H9 (cell line): Measurements from ENCODE around the gene ANO10. TPM values are rescaled to one million over a fixed set of nuclear protein-coding genes. Genes with fewer than 3 reads are reported as not detected.

Experiments
- DNase-seq: peaks from one replicate; pipeline ENCODE4 v3.0.0-alpha.2; 2017
- H2AFZ ChIP-seq: one replicate; pipeline ENCODE4 v1.6.1; 2013; ENCODE audit warnings: mild to moderate bottlenecking, low read length, control low read depth, moderate library complexity
- H2AK5ac ChIP-seq: 2 replicates; pipeline ENCODE4 v1.6.1; 2013; ENCODE audit warnings: low read length, control low read depth, mixed read lengths; ENCODE audit not compliant: insufficient read length
- H2BK120ac ChIP-seq: one replicate; pipeline ENCODE4 v1.6.1; 2013; ENCODE audit warnings: low read depth, mild to moderate bottlenecking, low read length, control low read depth, inconsistent platforms; ENCODE audit not compliant: poor library complexity, severe bottlenecking
- H2BK12ac ChIP-seq: 2 replicates; pipeline ENCODE4 v1.6.1; 2013; ENCODE audit warnings: low read length, control low read depth, mixed read lengths, low read depth; ENCODE audit not compliant: insufficient read length
- H2BK15ac ChIP-seq: 2 replicates; pipeline ENCODE4 v1.6.1; 2013; ENCODE audit warnings: low read depth, low read length, control low read depth
- H2BK20ac ChIP-seq: one replicate; pipeline ENCODE4 v1.6.1; 2013; ENCODE audit warnings: low read depth, mild to moderate bottlenecking, low read length, control low read depth, inconsistent platforms; ENCODE audit not compliant: poor library complexity, severe bottlenecking
- H2BK5ac ChIP-seq: 2 replicates; pipeline ENCODE4 v1.6.1; 2013; ENCODE audit warnings: low read length, control low read depth, mixed read lengths; ENCODE audit not compliant: insufficient read length
- H3K14ac ChIP-seq: 2 replicates; pipeline ENCODE4 v1.6.1; 2013; ENCODE audit warnings: low read length, control low read depth; ENCODE audit not compliant: insufficient read depth
- H3K18ac ChIP-seq: 2 replicates; pipeline ENCODE4 v1.6.1; 2013; ENCODE audit warnings: low read depth, mild to moderate bottlenecking, mixed read lengths, low read length, control low read depth; ENCODE audit not compliant: insufficient read length
- H3K23ac ChIP-seq: 2 replicates; pipeline ENCODE4 v1.6.1; 2013; ENCODE audit warnings: low read length, control low read depth, mixed read lengths, low read depth; ENCODE audit not compliant: insufficient read length
- H3K23me2 ChIP-seq: 2 replicates; pipeline ENCODE4 v1.6.1; 2013; ENCODE audit warnings: low read depth, mild to moderate bottlenecking, mixed read lengths, low read length, control low read depth; ENCODE audit not compliant: insufficient read length, poor library complexity, severe bottlenecking
- H3K27ac ChIP-seq: 2 replicates; pipeline ENCODE4 v1.5.1; 2013; ENCODE audit warnings: low read length, control low read depth, mixed read lengths, low read depth; ENCODE audit not compliant: insufficient read length
- H3K27me3 ChIP-seq: 2 replicates; pipeline ENCODE4 v1.6.1; 2013; ENCODE audit warnings: low read length, control low read depth, inconsistent platforms; ENCODE audit not compliant: insufficient read depth
- H3K4ac ChIP-seq: 2 replicates; pipeline ENCODE4 v1.6.1; 2013; ENCODE audit warnings: low read depth, mild to moderate bottlenecking, control low read depth, inconsistent platforms, low read length, moderate library complexity
- H3K4me1 ChIP-seq: 2 replicates; pipeline ENCODE4 v1.6.1; 2013; ENCODE audit warnings: low read length, control low read depth, inconsistent platforms; ENCODE audit not compliant: insufficient read depth
- H3K4me2 ChIP-seq: 2 replicates; pipeline ENCODE4 v1.6.1; 2013; ENCODE audit warnings: low read length, control low read depth, mixed read lengths; ENCODE audit not compliant: insufficient read length, insufficient read depth
- H3K56ac ChIP-seq: 2 replicates; pipeline ENCODE4 v1.6.1; 2013; ENCODE audit warnings: low read depth, mild to moderate bottlenecking, mixed read lengths, low read length, control low read depth; ENCODE audit not compliant: insufficient read length
- H3K79me1 ChIP-seq: 2 replicates; pipeline ENCODE4 v1.6.1; 2013; ENCODE audit warnings: low read depth, mild to moderate bottlenecking, moderate library complexity, low read length, control low read depth, inconsistent platforms; ENCODE audit not compliant: insufficient read depth, poor library complexity, severe bottlenecking
- H3K79me2 ChIP-seq: 2 replicates; pipeline ENCODE4 v1.6.1; 2013; ENCODE audit warnings: low read length, control low read depth, inconsistent platforms; ENCODE audit not compliant: insufficient read depth
- H3K9ac ChIP-seq: 2 replicates; pipeline ENCODE4 v1.6.1; 2013; ENCODE audit warnings: low read length, control low read depth, mixed read lengths; ENCODE audit not compliant: insufficient read length; ENCODE audit errors: extremely low read depth
- H3K9me3 ChIP-seq: one replicate; pipeline ENCODE4 v1.6.1; 2013; ENCODE audit warnings: low read depth, low read length, inconsistent platforms; ENCODE audit not compliant: control insufficient read depth
- H3T11ph ChIP-seq: one replicate; pipeline ENCODE4 v1.6.1; 2013; ENCODE audit warnings: mild to moderate bottlenecking, low read length, control low read depth, inconsistent platforms
- H4K20me1 ChIP-seq: one replicate; pipeline ENCODE4 v1.6.1; 2013; ENCODE audit not compliant: control insufficient read depth, insufficient read length, insufficient read depth
- H4K5ac ChIP-seq: 2 replicates; pipeline ENCODE4 v1.6.1; 2013; ENCODE audit warnings: low read depth, mild to moderate bottlenecking, mixed read lengths, low read length, control low read depth; ENCODE audit not compliant: insufficient read length
- H4K8ac ChIP-seq: replicated peaks from 2 replicates; pipeline ENCODE4 v1.6.1; 2013; ENCODE audit warnings: low read length, control low read depth, mixed read lengths, low read depth; ENCODE audit not compliant: insufficient read length
- H4K91ac ChIP-seq: 2 replicates; pipeline ENCODE4 v1.6.1; 2013; ENCODE audit warnings: low read depth, mild to moderate bottlenecking, moderate library complexity, mixed read lengths, low read length, control low read depth; ENCODE audit not compliant: insufficient read length
- H3K27ac Mint-ChIP-seq, 3 experiments: 2 replicates in 2 of 3; 3 replicates in 1 of 3; pipeline ENCODE4 v1.8.0; 2020 to 2021; ENCODE audit warnings: mixed read lengths in 3 of 3, mild to moderate bottlenecking in 1 of 3, moderate library complexity in 1 of 3
- H3K27me3 Mint-ChIP-seq: 2 replicates; pipeline ENCODE4 v1.8.0; 2021; ENCODE audit warnings: low read depth, mild to moderate bottlenecking, moderate library complexity, mixed read lengths
- H3K36me3 Mint-ChIP-seq, 3 experiments: 2 replicates in 2 of 3; 3 replicates in 1 of 3; pipeline ENCODE4 v1.8.0; 2020 to 2021; ENCODE audit warnings: low read depth in 3 of 3, mixed read lengths in 3 of 3; ENCODE audit not compliant: insufficient read depth in 1 of 3
- H3K4me1 Mint-ChIP-seq, 2 experiments: 2 replicates each; pipeline ENCODE4 v1.8.0; 2020; ENCODE audit warnings: mixed read lengths in 2 of 2
- H3K4me3 Mint-ChIP-seq, 2 experiments: 2 replicates in 1 of 2; 3 replicates in 1 of 2; pipeline ENCODE4 v1.8.0; 2020 to 2021; ENCODE audit warnings: mild to moderate bottlenecking in 2 of 2, mixed read lengths in 2 of 2, moderate library complexity in 1 of 2
- H3K9me3 Mint-ChIP-seq, 2 experiments: 2 replicates in 1 of 2; 3 replicates in 1 of 2; pipeline ENCODE4 v1.8.0; 2020; ENCODE audit warnings: mild to moderate bottlenecking in 2 of 2, mixed read lengths in 2 of 2, moderate library complexity in 1 of 2
- WGBS: extraction: QIAGEN DNeasy Blood & Tissue Kit; methylation state at CpG from one replicate; pipeline ENCODE4 v1.1.7; 2013; ENCODE audit warnings: missing lambda C conversion rate, low lambda C conversion rate, mixed read lengths; ENCODE audit not compliant: insufficient read length; ENCODE audit errors: extremely low coverage; 5-methylcytosine and 5-hydroxymethylcytosine counted together
- total RNA-seq: library from RNA; stranded (reverse); gene quantifications from 2 replicates; pipeline ENCODE4 v1.2.1, GENCODE V29; 2021
- TF ChIP-seq, protein P1 (sequence below): fragments of 200-600 bp; sonication (generic); conservative IDR thresholded peaks from 3 replicates; pipeline ENCODE4 v1.8.0; 2021; ENCODE audit warnings: antibody characterized with exemption, mild to moderate bottlenecking

ANO10 gene
- total RNA-seq, 1 experiment from 2014 or later: 38.7 TPM

DNA sequence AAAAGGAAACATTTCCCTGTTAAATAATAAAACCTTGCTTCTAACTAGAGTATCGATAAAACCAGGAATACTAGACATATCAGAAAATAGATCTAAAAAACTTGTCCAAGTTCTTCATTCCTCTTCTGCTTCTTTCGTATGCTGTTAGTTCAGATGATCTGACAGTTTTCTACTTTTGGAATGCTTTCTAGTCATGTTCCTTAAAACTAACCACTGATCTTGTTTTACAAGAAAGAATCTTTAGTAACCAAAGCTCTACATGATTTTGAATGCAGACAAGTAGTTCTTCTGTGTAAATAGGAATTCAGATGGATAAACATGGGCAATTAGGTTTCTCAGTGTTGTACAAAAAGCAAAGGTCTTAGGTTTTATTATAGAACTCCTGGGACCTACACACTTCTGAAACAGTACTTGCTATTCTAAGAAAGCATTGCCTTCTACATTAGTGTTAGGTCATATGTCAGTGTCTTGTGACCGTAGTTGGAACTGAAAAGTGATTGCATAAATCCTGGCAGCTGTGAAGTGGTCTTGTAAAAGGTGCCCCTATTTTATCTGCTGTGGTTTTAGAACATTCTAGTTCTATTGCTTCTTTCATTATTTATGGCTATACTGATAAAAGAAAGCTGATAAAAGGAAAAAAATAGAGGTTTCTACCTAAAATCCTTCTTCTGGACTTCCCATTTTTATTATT, 294.8 kb downstream of the ANO10 start:
- Histone ChIP-seq H2BK20ac (no peak overlapping the region), H3K4me1 (no peaks in the 10 kb centered on the region), H3K18ac (no peak overlapping the region), H3T11ph (no peak overlapping the region), H3K23ac (no peak overlapping the region), H4K5ac (no peak overlapping the region), H2BK15ac (no peak overlapping the region), H3K27ac (no peak overlapping the region), H3K4me2 (no peak overlapping the region), H3K79me2 (no peaks in the 10 kb centered on the region; the same call in 1 of the 2 replicates), H2AK5ac (no peak overlapping the region), H4K91ac (no peak overlapping the region), H3K9ac (no peak overlapping the region), H3K23me2 (no peaks in the 10 kb centered on the region), H2BK12ac (no peak overlapping the region), H3K56ac (no peak overlapping the region), H3K4ac (no peak overlapping the region), H3K79me1 (peaks cover 3% of the 10 kb centered on the region), H2BK5ac (no peak overlapping the region), H2AFZ (no peak overlapping the region), H2BK120ac (no peak overlapping the region), H3K14ac (no peak overlapping the region), H4K20me1 (no peaks in the 10 kb centered on the region), H3K27me3 (no peaks in the 10 kb centered on the region), H3K9me3 (no peaks in the 10 kb centered on the region), H4K8ac (no peak overlapping the region)
- no peaks in the 10 kb centered on the region for H3K27me3 Mint-ChIP-seq
- no CpG with 5 or more reads among the region's 3 CpGs for WGBS
- no peaks in the 10 kb centered on the region; a peak in 1 of 5 replicates for H3K9me3 Mint-ChIP-seq
- H3K27ac Mint-ChIP-seq: no peak overlapping the region
- H3K4me1 Mint-ChIP-seq: peaks cover 11 to 12% of the 10 kb centered on the region in 2 experiments
- DNase-seq: no peak
- TF ChIP-seq, protein P1, sequence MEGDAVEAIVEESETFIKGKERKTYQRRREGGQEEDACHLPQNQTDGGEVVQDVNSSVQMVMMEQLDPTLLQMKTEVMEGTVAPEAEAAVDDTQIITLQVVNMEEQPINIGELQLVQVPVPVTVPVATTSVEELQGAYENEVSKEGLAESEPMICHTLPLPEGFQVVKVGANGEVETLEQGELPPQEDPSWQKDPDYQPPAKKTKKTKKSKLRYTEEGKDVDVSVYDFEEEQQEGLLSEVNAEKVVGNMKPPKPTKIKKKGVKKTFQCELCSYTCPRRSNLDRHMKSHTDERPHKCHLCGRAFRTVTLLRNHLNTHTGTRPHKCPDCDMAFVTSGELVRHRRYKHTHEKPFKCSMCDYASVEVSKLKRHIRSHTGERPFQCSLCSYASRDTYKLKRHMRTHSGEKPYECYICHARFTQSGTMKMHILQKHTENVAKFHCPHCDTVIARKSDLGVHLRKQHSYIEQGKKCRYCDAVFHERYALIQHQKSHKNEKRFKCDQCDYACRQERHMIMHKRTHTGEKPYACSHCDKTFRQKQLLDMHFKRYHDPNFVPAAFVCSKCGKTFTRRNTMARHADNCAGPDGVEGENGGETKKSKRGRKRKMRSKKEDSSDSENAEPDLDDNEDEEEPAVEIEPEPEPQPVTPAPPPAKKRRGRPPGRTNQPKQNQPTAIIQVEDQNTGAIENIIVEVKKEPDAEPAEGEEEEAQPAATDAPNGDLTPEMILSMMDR: no peak
- peaks cover 0 to 4% (median 2%) of the 10 kb centered on the region in 3 experiments; a peak in 4 of 7 replicates for H3K36me3 Mint-ChIP-seq
- no peak overlapping the region for H3K4me3 Mint-ChIP-seq
